ENCODE data around the gene WDR90.
A peak's percentile ranks its signal among the peaks of the same experiment; 100 is the strongest.
"Not testable (repeated sequence)": the region's sequence is repeated elsewhere in the genome, so short reads cannot be mapped to it uniquely, and the experiment has no call there.

The WDR90 gene

DNA sequence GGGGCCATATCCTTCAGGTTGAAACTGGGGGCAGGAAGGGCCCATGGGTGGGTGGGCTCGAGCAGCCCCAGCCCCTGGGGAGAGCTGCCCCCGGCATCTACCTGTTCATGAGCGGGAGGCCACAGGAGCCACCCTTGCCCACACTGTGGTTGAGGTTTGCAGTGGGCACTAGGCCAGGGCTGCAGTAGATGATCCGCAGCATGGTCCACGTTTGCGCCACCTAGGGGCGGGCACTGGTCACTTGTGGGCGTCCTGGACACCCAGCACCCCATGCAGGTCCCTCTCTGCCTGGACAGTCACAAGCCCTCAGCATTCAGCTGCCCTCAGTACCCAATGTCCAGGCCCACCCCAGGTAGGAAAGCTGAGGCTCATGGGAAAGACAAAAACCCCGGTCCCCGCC, 36.8 kb downstream of the WDR90 start:
- TF ChIP-seq, protein P1, sequence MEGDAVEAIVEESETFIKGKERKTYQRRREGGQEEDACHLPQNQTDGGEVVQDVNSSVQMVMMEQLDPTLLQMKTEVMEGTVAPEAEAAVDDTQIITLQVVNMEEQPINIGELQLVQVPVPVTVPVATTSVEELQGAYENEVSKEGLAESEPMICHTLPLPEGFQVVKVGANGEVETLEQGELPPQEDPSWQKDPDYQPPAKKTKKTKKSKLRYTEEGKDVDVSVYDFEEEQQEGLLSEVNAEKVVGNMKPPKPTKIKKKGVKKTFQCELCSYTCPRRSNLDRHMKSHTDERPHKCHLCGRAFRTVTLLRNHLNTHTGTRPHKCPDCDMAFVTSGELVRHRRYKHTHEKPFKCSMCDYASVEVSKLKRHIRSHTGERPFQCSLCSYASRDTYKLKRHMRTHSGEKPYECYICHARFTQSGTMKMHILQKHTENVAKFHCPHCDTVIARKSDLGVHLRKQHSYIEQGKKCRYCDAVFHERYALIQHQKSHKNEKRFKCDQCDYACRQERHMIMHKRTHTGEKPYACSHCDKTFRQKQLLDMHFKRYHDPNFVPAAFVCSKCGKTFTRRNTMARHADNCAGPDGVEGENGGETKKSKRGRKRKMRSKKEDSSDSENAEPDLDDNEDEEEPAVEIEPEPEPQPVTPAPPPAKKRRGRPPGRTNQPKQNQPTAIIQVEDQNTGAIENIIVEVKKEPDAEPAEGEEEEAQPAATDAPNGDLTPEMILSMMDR (IDR thresholded peaks at IDR 0.05; ENCODE audit: insufficient read depth, low read depth, low read length, missing control alignments), result peak; percentile 22
- H3K4me3 ChIP-seq (ENCODE audit: low read depth, low read length), result no peak overlapping the region
- DNase-seq (ENCODE audit: low read depth), result no peak

DNA sequence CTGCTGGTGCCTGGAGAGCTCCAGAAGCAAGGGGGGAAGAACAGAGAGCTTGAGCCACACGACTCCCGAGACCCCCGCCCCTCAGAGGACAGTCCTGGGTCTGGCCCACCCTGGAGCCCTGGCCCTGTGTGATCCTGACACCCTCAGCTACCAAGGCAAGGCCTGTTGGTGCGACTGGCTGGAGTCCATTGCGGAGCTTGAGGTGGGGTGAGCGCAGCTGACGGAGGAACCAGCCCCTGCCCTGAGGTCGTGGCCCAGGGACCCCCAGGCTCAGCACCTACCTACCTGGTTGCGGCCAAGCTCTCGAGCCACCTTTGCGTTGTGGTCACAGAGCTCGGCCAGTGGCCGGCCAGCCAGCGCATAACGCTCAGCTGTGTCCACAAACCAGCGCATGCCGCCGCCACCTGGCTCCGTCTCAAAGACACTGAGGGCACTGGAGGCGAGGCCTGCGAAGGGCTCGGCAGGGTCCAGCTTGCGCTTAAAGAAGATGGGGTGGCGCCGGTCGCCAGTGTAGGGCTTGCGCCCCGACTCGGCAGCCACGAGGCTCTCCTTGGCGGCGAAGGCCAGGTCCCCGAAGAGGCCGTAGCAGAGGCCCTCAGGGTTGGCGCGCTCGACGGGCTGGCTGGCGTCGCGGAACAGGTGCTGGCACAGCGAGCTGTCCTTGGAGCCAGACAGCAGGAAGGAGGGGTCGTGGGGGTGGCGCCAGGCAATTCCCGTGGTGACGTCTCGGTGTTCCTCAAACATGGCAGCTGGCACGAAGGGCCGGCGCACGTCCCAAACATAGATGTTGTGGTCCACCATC, 37.5 kb downstream of the WDR90 start:
- TF ChIP-seq, protein P1 (IDR thresholded peaks at IDR 0.05; ENCODE audit: insufficient read depth, low read depth, low read length, missing control alignments), result no peak
- H3K4me3 ChIP-seq (ENCODE audit: low read depth, low read length), result no peak overlapping the region
- no peak for DNase-seq (ENCODE audit: low read depth)

DNA sequence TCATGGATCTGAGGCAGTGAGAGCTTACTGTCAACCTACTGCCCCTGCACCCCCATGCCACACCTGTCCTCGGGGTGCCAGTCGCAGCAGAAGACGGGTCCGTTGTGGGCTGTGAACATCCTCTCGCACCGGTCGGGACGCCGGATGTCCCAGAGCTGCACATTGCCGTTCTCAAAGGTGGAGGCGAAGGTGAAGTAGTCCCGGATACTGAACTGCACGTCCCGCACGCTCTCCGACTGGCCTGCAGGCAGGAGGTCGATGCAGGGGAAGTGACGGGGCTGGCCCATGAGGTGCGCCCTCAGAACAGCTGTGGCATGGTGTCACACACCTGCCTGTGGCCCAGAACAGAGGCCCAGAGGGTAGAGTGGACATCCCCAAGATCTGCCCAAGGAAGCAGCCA, 38.3 kb downstream of the WDR90 start:
- no peak overlapping the region for H3K4me3 ChIP-seq (ENCODE audit: low read depth, low read length)
- TF ChIP-seq, protein P1 (IDR thresholded peaks at IDR 0.05; ENCODE audit: insufficient read depth, low read depth, low read length, missing control alignments), result no peak
- no peak for DNase-seq (ENCODE audit: low read depth)

DNA sequence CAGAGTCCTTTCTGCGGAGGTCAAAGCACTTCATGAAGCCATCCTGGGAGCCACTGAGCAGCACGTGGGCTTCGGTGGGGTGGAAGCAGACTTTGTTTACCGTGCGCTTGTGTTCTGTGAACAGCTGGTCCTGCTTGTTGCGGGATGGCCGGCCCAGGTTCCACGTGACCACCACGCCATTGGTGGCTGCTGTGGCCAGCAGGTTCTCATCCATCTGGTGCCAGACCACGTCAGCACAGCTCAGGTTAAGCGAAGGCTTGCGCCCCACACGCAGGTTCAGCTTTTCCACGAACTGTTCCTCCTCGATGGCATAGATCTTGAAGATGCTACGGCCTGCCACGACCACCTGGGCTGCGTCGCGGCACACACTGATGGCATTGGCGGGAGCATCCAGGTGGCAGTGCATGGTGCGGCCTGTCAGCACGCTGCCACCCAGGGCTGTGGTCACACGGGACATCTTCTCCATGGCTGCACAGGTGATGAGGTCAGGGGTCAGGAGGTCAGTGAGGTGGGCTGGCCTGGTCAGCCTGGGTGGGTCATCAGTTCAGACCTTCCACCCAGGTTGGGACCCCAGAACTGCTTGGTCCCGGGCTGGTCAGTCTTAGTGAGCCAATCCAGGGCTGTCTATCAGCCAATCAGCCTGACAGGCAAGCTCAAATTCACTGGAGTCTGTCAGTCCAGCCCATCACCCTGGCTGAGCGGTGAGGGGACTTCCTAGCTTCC, 40.2 kb downstream of the WDR90 start:
- H3K4me3 ChIP-seq (ENCODE audit: low read depth, low read length), result peak overlapping the region; percentile 75
- DNase-seq (ENCODE audit: low read depth), result no peak
- TF ChIP-seq, protein P1 (IDR thresholded peaks at IDR 0.05; ENCODE audit: insufficient read depth, low read depth, low read length, missing control alignments), result no peak

DNA sequence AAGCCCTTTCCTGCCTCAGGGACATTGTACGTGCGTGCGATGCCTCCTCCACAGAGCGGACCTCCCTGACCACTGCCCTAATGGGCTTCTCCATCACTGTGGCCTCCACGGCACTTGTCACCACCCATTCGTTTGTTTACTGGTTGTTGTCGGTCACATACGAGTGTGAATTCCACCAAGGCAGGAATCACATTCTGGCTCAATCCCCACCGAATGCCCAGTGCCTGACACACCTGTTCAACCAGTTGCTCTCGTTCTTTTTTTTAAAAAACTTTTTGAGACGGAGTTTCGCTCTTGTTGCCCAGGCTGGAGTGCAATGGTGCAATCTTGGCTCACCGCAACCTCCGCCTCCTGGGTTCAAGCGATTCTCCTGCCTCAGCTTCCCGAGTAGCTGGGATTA, 42.1 kb downstream of the WDR90 start:
- H3K4me3 ChIP-seq (ENCODE audit: low read depth, low read length); DNase-seq (ENCODE audit: low read depth): not testable (repeated sequence)

DNA sequence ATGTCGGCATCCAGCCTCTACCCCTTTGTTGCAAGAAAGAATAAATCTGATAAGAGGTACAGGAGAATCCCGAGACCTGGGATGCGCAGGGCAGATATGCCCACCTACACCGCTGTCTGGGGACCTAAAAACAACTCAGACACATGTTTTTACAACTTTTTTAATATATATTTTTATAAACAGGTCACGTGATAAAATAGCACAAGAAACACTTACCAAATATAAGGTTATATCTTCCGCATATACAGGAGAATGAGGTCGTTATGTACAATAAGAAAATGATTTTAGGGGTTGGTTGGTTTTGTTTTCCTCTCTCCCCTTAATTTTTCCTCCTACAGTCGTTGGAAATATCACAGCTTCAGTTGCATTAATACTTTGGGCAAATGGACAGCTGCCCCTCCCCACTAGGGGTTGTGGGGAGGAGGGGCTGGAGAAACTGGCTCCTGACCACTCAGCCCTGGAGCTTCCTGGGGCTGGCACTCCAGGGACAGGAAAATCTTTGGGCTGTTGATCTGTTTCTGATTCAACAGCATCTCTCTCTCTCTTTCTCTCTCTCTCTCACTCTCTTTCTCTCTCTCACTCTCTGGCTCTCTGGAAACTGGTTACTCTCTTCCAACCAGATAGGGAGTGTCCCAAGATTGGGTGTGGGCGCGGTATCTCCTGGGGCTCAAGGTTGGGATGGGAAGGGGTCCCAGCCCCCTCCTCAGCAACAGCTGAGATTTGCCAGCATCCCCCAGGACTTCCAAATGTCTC, 43.4 kb downstream of the WDR90 start:
- H3K4me3 ChIP-seq (ENCODE audit: low read depth, low read length), result no peak overlapping the region
- TF ChIP-seq, protein P1 (IDR thresholded peaks at IDR 0.05; ENCODE audit: insufficient read depth, low read depth, low read length, missing control alignments), result no peak
- DNase-seq (ENCODE audit: low read depth), result no peak

DNA sequence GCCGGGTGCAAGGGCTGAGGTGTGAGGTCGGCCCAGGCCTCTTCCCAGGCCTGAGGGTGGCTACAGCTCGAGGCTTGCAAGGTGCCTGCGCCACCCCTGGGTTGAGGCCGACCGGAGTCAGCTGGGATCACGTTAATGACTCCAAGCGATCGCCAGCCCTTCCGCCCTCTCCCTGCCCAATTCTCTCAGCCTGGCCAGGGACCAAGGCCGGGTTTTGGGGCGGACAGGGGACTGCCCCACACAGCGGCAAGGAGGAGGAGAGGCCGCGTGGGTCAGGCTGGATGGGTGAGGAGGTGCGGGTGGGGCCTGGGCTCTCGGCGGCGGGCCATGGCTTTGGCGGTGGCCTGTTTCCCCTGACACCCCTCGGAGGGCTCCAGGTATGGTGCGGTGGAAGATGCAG, 44.2 kb downstream of the WDR90 start:
- no peak overlapping the region for H3K4me3 ChIP-seq (ENCODE audit: low read depth, low read length)
- TF ChIP-seq, protein P1 (IDR thresholded peaks at IDR 0.05; ENCODE audit: insufficient read depth, low read depth, low read length, missing control alignments), result no peak
- DNase-seq (ENCODE audit: low read depth), result no peak

All from GM12865 (cell line).